Stimulated activated naive CD4-positive, alpha-beta T cell treated with Interleukin-2 at 50 U/mL for 16 hours (primary cell): ENCODE results near the gene LRRC4C.

Experiments used
- DNase-seq: peaks from one replicate; lab custom pipeline; 2025; lab: John Stamatoyannopoulos, UW

The LRRC4C gene

GRCh38 chr11:40467771-40468170 lies 991.7 kb downstream of the LRRC4C start:
- DNase-seq: no peak

DNA sequence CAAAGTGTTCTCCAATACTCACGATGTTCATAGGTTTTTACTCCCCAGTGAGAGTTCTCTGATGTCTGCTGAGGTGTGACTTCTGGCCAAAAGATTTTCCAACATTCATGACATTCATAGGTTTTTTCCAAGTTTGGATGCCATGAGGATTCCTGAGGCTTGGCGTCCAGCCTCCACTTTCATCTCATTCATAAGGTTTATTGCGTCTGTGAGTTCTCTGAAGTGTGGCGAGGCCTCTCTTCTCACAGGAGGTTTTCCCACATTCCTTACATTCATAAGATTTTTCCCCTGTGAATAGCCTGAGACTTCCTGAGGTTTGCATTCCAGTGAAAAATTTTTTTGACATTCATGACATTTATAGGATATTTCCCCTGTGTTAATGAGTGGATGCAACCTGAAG lies 1014.1 kb downstream of the LRRC4C start:
- no peak for DNase-seq

GRCh38 chr11:40444151-40444550 lies 1015.3 kb downstream of the LRRC4C start:
- DNase-seq: no peak

GRCh38 chr11:40435344-40435743 lies 1024.1 kb downstream of the LRRC4C start:
- no peak for DNase-seq

DNA sequence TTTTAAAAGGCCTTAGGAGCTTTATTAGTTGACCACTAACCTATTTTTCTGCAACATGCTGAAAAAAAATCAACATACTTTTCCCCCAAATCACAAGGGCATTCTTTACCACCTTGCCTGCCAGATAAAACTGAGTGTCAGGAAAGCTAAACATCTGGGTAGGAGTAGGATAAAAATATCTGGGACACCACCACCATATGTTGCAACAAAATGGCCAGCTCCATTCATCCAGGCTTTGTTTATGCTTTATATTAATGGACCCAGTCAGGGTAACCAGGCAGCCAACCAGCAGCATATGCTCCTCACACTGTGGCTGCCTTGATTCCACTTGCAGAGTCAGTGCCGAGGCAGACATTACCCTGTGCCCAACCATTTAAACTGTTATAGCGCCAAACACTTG lies 1024.5 kb downstream of the LRRC4C start:
- DNase-seq: no peak

DNA sequence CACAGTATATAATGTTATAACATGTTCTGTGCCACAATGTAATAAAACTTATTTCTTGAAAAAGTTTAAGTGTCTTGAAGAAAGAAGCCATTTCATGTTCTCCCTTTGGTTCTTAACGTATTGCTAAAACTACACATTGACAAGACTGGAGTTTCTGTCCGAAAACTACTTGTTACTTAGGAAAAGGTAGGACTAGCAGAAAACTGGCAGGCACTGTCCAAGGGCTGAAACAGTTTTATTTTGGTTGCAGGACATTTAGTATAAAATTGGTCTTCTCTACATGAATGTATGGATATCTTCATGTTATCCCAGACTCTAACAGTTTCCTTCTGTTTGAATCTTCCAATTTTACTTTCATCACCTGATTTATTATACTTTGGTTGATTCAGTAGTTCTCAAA lies 1027.1 kb downstream of the LRRC4C start:
- DNase-seq: no peak

DNA sequence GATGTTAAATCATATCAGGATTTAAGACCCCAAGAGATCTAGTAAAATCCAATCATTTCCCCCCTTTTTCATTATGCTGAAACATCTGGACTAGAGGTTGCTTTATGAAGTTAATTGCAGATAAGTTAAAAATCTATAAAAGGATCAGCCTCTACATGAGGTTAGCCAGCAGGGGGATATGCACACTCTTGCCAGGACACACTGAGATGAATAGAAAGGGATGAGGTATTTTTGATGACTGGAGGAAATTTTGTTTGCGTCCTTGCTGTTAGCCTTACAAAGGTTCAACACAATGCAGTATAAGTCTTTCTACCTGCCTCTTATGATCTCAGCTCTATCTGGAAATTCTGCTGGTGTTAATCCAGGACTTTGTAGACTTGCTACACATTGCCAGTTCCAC lies 1034.3 kb downstream of the LRRC4C start:
- DNase-seq: no peak

DNA sequence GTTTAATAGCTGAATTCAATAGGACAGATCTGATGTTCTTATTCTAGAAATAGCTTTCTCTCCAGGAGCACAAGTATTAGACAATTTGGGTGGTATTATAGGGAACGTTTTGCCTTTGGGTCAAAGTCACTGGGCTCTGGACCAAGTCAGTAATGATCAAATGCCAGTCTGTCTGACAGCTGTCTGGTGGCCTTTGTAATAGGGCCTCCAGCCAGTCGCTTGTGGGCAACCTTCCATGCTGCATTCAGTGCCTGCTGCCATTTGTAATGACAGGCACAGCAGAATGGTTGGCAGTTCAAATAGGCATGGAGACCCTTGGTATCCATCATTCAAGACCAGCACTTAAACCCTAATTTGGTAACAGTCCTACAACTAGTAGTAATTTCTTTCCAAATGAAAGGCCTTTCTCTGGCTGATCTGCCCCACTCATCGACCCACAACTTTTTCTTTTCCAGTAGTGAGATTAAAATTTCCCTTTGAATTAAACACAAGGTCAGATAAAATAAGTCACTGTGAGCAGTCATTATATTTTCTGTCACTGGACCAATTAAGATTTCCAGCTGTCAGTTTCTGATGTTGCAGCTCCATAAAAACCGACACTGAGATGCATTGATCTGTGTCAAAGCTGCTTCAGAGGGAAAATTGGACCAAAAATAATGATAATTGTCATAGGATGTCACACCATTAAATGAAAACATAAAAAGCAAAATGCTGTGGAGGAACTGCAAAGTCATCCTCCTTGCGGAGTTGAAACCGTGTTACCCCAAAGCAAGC lies 1038.1 kb downstream of the LRRC4C start:
- no peak for DNase-seq

GRCh38 chr11:40417627-40418026 lies 1041.8 kb downstream of the LRRC4C start:
- DNase-seq: no peak

DNA sequence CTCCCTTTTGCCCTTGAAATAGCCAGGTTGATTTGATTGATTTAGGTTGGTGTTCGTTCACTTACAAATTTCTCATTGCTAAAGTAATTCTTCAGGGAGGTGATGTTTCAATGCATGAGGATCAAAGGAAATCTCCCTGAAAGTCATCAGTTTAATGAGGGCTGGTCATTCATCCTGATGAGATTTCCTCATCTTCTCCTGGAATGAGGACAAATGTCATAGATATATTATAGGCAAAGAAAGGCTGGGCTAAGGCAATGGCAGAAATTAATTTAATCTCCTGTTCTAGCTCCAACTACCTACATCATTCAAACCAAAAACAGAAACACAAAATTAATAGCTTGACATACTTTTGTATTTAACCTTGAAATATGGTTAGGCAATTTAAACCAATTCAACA lies 1052.1 kb downstream of the LRRC4C start:
- no peak for DNase-seq

DNA sequence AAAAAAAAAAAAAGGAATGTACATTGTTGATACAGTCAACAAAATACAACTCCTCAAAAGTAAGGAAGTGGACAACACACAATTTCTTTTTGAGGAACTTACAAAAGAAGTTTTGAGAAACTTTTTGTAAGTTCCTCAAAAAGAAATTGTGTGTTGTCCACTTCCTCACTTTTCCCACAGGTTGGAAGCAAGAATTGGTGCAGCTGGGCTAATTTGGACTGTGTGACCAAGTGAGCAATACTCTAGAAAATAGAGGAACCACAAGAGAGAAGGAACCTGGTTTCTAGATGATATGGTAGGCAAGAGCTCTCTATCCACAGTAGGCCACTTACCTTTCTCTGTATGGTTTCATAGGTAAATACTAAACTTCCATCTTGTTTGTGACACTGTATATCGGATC lies 1053.8 kb downstream of the LRRC4C start:
- DNase-seq: no peak

- no peak for DNase-seq
Measured at GRCh38 chr11:40403321-40403720, 1056.1 kb downstream of the LRRC4C start.

DNA sequence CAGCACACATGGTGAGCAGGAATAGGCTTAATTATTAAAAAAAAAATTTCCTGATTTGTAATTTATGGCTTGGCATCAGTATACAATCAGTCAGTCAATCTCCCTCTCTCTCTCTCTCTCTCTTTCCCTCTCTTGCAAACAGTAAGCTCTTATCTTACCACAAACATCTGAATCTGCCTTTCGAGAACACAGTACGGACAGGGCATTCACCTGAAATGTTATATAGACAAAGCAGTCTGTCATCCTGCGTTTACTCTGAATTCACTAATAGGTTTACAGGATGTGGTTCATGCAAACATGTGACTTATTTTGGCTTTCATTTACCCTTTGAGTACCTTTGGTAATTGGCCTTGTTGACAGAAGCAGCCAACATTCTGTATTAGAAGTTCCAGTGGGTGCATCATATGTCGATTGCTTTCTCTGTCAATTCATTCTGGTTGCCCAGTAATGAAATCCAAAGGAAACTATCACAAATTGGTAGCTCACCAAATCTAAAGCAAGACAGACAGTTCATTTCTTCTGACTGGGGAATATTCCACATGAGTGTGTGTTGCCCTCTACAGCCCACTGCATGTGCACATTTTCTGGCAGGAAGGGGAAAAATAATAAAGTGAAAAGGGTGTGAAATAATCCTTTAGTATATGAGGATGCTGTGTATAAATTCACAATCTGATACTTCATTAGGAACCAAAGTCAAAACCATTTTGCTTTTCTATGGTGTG lies 1058.2 kb downstream of the LRRC4C start:
- no peak for DNase-seq

DNA sequence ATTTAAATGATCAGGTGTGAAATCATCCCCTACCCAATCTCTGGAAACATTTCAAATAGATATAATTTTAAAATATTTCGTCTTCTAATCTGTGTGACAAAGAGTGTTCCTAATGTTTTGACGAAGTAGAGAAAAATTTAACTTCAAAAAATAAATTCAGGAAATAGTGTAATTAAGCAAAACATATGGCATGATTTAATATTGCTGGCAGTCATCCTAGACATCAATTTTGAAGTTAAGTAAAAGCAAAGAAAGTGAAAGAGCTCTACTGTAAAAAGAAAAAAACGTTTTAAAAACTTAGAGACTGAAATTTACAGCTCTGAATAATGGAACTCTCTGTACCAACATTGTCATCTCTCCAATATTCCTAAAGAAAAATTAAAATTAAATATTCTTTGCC lies 1062.3 kb downstream of the LRRC4C start:
- DNase-seq: no peak

DNA sequence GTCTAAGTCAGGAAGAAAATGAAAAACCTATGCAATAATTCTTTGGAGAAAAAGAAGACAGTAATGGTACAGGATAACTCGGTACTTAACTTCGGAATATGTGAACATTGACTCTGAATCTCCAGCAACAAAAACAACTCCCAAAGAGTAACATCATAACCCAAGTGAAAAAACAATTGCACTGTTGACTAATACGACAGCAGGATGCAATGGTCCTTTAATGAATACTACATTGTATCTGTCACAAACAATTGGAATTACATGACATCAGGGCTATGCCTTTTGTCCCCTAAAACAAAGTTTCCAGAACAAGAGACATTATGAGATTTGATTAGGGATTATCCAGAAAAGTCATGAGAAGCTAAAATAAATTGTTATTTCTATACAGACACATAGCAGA lies 1065.9 kb downstream of the LRRC4C start:
- DNase-seq: no peak

DNA sequence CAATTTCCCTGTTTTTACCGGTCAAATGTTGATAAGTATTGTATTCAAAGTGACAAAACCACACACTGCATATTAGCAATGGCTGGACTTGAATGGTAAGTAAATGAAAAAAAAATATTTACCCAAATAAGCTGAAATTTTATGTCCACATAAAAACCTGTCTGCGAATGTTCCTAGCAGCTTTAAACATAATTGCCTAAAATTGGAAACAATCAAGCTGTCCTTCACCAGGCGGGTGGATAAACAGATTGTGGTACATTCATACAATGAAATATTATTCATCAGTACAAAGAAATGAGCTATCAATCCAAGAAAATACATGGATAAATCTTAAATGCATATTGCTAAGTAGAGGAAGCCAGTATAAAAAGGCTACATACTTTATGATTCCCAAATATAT lies 1067.8 kb downstream of the LRRC4C start:
- no peak for DNase-seq

GRCh38 chr11:40388097-40388818 lies 1071.2 kb downstream of the LRRC4C start:
- no peak for DNase-seq

DNA sequence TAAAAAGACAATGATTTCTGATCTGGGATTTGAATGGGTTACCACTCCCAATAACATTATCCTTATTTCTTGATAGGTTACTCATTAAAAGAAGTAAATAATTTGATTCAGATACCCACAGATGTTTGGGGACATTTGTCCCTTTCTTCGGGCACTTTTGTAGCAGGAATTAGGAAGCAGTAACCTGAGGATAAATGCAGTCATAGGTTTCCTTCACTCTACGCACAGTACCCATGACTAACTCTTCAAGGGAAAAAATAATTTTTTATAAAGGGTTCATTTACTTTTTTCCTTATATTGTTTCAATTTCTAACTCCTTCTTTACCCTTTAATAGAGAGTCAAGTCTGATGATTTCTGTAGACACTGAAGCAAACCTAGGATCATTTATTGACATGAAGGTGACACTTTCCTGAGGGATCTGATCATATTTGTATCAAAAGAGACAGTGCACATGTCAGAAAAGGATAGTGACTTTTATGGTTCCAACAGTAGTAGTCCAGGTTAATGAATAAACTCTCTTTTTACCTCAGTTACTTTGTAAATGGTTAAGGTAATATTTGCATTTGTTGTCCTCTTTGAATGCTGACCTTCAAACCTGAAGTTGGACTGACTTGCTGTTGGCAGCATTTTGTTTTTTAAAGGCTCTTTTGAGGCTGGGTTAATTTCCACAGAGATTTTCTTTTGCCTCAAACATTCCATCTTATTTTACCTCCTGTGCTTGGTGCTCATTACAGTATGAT lies 1072.0 kb downstream of the LRRC4C start:
- DNase-seq: no peak

DNA sequence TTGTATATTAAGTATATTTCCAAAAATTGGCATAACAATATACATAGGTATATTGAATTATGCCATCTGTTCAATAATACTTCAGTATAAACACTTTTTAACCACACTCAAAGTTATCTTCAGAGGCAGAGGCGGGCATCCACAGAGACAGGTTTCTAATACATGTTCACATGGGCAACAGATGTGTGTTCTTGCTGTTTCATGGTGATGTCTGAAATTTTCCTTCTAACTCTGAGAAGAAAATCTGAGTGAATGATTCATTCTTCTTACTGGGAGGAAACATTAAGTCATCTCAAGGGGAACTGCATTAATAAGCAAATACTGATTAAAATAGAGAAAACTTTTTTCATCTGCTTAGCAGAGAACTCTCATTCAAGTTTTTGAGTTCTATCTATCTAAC lies 1074.5 kb downstream of the LRRC4C start:
- DNase-seq: no peak

DNA sequence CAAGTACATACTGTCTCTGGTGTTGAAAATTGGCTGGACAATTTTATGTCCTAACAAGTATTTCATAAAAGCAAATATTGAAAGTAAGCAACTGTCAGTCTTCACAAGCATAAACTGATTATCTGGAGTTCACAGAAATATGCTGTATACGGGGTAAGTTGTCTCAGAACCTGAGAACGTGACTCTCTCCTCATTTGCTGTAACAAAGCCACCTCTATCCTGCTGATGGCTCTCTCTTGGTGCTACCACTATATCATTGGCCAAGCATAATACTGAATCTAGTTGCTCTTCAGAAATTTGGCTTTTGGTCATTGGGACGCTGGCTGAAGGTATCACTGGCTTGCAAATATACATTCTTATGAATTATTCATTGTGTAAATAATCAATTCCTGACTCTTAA lies 1078.0 kb downstream of the LRRC4C start:
- no peak for DNase-seq

- DNase-seq: no peak
Measured at GRCh38 chr11:40380835-40381234, 1078.6 kb downstream of the LRRC4C start.

GRCh38 chr11:40376331-40376730 lies 1083.1 kb downstream of the LRRC4C start:
- no peak for DNase-seq
